HG02588 (cell line): Measurements from ENCODE around the gene FNDC3A.

Experiments used
- ATAC-seq: cut with Tn5 transposase; IDR thresholded peaks from one replicate; pipeline ENCODE4 v1.9.1; 2021; ENCODE audit warnings: mild to moderate bottlenecking, moderate library complexity; ENCODE audit not compliant: unreplicated experiment

Gene FNDC3A

DNA sequence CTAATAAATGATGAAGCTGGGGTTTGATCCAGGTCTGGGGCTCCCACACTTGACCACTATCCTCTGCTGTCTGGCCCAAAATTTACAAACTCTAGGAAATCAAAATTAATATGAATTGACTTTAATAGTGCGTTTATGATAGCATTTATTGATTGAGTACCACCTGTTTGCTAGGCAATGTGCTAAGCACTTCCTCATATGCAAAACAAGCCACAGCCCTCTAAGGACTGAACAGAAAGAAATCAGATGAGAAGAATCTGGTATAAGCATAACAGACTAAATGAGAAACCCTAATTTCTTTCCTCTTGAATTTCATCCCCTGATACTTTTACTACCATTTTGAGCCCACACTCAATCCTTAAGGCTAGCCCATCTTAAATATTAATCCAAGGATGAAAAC, 237.8 kb downstream of the FNDC3A start:
- ATAC-seq = no peak

DNA sequence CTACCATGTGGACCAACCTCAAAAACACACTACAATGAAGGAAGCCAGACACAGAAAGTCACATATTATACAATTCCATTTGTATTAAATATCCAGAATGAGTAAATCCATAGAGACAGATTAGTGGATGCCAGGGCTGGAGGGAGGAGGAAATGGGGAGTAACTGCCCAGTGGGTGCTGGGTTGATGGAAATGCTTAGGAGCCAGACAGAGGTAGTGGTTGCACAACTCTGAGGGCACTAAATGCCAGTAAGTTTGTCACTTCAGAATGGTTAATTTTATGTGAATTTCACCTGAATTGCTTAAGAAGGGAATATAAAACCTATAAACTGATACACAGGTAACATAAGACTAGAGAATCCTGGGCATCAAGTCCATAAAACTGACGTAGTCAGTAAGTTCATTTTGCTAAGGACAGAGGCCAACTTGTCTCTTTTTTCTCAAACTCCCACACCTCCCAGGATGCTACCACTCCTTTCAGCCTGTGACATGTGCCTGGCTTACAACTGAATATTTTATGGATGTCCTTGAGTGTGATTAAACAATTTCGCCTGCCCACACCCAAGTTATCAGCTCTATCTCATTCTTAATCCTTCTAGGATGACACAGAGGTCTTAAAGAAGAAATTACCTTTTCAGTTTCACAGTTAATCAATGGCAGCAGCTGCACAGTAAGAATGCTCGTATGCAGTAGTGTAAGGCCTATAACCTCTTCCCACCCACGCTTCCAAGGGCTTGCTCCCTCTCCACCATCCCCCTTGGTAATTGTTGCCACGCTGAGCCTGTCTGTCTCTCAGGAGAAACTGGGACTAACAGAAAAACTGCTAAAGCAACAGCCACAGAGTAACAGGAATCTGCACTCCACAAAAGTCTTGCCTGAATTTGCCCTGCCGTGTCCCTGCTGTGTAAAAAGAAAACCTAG, 238.5 kb downstream of the FNDC3A start:
- no peak for ATAC-seq

DNA sequence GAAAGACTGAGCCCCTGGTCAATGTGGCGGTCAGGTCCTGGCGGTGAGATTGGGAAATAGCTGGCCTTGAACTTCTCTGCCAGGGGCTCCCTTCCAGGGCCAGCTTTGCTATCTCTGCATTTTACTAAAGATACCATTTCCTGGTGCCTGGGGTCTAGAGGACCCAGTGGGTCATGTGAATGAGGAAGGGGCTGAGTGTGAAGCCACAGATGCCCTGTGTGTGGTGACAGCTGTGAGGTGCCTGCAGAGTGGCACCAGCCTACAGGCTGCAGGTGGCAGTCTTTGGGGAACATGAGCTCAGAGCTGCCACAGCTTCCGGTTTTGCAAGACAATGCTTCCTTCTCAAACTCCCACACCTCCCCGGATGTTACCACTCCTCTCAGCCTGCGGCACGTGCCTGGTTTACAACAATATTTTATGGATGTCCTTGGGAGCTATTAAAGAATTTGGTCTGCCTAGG, 239.2 kb downstream of the FNDC3A start:
- no peak for ATAC-seq

DNA sequence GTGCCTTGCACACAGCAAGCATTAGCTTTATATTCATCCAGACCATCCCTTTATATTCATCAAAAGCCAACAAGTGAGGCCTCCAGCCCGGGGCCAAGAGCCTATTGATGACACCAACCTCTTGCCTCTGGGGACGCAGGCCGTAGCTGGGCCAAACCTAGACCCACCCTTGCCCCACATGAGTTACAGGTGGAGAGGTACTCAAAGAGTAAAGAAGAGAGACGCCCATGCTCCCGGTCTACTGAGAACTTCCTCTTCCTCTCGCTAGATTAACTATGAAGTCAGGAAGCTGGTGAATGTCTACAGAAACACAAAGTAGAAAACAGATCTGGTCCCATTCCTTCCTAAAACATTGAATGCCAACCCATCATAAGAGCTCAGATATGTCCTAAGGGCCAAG, 240.6 kb downstream of the FNDC3A start:
- ATAC-seq = no peak

DNA sequence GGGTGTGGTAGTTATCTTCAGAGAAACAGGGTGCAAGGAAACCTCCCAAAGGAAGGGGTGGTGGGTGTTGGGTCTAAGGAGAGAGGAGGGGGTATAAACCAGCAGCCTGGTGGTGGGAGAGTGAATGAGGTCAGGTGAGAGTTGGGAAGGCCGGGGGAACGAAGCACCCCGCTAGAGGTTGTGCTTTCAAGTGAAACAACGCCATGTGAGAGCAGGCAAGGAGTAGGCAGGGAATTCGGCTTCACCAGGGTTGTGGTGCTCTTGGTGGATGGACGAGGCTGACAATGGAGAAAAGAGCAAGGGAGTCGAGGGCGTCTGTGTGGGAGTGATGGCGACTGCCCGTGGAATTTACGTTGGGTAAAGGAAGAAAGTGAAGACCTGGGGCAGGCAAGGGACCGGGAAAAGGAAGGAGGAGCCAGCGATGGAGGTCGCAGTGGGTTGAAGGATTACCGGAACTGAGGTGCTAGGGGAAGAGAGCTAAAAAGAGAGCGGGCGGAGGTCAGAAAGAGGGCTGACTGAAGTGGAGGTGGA, 242.3 kb downstream of the FNDC3A start:
- no peak for ATAC-seq

DNA sequence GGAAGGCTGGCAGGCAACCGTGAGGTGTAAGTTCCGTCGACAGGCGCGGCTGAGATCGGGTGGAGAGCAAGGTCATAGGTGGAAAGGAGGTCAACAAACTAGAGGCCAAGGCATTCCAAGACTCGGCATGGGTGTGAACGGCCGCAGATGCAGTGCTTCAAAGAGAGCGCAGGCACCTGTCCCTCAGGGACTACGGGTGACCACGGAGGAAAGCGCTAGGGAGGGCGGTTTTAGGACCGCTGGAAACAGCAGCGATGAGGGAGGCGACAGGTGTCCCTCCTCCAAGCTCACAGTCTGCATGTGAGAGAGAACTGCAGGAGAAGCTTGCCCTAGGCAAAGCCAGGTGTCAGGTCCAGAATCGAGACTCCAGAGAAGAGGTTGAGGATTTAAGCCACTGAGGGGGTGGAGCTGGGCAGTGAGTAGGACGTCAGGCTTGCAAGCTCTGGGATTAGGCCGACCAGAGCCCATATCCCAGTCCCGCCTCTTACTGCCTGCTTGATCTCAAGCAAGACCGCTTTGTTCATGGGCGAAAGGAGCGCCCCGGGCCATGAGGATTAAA, 242.9 kb downstream of the FNDC3A start:
- ATAC-seq = no peak

DNA sequence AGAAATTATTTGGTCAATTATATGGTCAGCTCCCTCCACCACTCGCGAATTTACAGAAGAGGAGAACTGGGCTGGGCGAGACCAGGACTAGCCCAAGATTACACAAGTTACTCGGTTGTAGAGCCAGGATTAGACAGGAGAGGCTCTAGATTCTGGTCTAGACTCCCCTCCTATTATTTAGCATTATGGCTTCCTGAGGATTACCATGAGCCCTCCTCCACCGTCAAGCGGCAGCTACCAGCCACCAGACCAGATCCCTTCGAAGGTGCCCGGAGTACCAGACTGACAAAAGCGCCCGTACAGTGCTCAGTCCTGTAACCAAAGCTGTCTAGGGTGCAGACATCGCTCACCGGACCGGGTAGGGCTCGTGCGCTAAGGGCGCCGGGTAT, 243.9 kb downstream of the FNDC3A start:
- ATAC-seq = no peak

DNA sequence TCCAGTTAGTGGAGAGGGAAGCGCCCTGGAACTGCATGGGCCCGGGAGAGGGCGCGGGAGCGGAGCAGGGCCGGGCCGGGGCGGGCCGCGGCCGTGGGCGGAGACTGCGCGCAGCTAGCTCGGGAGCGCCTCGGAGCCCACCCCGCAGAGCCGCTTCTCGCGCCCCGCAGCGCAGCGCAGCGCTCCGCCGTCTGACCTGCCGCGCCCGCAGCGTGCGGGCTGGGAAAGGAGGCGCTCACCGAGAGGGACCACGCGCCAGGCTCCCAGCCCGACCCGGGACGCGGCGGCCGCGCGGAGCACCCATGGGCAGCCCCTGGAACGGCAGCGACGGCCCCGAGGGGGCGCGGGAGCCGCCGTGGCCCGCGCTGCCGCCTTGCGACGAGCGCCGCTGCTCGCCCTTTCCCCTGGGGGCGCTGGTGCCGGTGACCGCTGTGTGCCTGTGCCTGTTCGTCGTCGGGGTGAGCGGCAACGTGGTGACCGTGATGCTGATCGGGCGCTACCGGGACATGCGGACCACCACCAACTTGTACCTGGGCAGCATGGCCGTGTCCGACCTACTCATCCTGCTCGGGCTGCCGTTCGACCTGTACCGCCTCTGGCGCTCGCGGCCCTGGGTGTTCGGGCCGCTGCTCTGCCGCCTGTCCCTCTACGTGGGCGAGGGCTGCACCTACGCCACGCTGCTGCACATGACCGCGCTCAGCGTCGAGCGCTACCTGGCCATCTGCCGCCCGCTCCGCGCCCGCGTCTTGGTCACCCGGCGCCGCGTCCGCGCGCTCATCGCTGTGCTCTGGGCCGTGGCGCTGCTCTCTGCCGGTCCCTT, 244.5 kb downstream of the FNDC3A start, which contains the start of gene MLNR:
MLNR (plus strand) TSS at position 303 of the 820 bp plus-strand sequence; CDS start at position 303, 0 bp downstream.
- ATAC-seq = no peak

DNA sequence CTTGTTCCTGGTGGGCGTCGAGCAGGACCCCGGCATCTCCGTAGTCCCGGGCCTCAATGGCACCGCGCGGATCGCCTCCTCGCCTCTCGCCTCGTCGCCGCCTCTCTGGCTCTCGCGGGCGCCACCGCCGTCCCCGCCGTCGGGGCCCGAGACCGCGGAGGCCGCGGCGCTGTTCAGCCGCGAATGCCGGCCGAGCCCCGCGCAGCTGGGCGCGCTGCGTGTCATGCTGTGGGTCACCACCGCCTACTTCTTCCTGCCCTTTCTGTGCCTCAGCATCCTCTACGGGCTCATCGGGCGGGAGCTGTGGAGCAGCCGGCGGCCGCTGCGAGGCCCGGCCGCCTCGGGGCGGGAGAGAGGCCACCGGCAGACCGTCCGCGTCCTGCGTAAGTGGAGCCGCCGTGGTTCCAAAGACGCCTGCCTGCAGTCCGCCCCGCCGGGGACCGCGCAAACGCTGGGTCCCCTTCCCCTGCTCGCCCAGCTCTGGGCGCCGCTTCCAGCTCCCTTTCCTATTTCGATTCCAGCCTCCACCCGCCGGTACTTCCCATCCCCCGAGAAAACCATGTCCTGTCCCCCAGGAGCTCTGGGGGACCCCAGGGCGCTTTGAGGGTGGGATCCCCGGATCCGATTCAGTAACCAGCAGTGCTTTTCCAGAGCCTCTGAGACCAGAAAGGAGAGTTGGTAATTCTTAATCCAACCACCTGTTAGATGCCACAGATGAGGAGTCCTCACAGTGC, 245.3 kb downstream of the FNDC3A start:
- ATAC-seq = no peak

DNA sequence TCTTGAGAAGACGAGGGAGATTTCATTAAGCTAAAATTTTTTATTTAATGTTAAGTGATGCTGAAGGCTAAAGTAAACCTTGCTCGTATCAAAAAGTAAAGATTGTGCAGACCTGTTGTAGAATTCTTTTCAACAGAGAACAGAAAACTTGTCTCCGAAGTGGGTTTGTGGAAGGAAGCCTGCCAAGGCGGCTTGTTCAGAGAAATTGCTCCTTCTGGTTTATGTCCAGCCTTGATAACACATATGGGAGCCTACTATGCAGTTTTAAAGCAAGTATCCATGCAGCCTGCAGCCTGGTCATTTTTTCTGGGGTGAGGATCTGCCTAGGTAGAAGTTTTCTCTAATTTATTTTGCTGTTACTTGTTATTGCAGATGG, 245.9 kb downstream of the FNDC3A start:
- ATAC-seq = no peak

DNA sequence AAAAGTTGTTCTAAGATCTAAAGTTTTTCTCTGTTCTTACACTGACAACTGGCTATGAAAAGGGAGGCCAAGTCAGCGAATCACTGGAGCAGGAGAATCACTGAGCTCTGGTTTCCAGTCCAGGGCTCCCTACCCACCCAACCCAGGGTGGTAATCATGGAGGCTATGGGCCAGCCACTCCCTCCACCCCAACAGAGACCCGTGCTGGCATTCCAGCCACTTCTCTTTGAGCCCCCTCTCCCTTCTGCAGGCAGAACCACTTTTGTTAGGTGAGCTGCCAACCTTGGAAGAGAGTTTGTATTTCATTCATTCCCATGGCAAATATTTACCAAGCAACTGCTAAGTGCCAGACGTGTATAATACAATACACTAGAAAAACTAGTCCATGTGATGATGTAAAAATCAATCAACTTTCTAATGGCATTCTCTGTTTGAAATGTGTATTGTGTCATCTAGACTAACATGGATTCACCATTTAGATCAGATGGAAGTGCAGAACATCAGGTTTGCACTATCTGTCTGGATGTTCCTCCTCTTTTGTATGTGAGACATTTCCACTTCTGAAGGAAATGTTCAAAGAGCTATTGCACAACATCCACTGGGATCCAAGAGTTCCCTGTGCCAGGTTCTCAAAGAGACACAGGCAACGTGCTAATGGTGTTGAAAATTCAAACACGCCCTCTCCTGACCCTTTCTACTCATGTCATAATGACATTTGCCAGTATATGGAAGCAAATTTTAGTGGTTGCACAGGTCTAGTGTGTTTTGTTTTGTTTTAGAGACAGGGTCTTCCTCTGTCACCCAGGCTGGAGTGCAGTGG, 249.7 kb downstream of the FNDC3A start:
- no peak for ATAC-seq

DNA sequence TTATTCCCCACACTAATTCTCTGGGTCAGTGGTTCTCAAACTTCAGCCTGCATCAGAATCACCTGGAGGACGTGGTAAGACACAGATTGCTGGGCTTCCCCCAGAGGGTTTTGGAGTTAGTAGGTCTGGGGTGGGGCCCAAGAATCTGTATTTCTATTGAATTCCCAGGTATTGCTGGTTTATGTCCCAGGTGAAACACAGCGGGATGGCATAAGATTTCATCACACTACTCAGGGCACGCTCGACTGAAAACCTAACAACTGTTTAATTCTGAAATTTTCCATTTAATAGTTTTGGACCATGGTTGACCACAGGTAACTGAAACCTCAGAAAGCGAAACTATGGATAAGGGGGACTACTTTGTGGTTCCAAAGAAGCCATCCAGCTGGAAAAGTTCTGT, 250.9 kb downstream of the FNDC3A start:
- ATAC-seq = no peak

DNA sequence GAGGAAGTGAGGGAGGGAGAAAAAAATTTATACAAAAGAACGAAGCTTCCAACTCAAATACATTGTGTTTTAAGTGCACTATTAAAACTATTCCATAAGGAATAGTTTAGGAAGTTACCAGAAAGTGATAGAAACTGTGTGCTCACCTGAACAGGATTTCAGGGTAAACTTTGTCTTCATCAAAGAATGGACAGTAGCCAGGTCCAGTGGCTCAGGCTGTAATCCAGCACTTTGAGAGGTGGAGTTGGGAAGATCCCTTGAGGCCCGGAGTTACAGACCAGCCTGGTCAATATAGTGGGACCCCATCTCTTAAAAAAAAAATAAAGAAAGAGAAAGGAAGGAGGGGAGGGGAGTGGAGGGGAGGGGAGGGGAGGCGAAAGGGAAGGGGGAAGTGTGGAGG, 259.0 kb downstream of the FNDC3A start:
- ATAC-seq = no peak

DNA sequence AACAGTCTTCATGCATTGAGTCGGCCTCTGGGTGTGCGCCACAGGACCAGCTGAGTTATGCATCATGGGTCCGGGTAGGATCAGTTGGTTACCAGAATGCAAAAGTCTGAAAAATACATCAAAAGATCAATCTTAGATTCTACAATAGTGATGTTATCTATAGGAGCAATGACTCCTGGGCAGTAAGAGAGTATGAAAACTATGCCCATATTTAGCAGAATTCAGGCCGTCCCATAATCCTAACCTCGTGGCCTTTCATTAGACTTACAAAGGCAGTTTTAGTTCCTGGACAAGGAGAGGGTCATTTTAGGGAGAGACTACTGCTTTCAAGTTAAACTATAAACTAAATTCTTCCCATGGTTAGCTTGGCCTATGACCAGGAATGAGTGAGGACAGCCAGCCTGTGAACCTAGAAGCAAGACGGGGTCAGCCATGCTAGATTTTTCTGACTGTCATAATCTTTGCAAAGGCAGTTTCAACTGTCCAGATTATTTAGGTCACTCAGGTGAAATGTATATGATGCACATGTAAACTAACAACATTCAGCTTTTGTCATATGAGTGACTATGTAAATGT, 260.2 kb downstream of the FNDC3A start:
- ATAC-seq = no peak

DNA sequence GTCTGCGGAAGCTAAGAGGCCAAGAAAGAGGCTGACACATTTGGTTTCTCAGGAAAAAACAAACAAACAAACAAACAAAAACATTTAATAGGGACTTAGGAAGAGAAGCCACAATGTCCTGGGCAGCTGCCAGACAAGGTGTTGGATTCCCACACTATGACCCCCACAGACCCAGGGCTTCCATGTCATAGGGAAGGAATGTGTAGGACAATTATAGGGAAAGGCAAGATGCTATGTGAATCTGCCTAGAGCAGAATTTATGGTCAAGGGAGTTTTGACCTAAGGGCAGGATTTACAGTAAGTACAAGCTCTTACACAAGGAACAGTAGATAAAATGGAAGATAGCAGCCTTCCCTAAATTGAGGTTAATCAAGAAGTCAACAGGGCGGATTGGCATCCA, 262.9 kb downstream of the FNDC3A start:
- no peak for ATAC-seq

DNA sequence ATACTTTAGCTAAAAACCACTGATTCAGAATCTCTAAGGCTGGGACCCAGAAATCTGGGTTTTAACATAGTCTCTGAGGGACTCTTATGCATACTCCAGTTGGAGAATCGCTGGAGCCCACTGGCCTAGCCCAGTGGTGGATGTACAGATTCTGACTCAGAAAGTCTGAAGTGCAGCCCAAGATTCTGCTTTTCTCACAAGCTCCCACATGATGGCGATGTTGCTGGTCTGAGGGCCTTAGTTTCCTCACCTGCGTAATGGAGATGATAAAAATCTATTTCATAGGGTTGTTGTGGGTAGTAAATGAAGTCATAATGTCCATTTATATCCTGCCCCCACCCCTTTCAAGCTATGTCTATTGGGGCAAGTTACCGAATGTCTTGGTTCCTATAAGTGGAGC, 264.3 kb downstream of the FNDC3A start:
- ATAC-seq = no peak

DNA sequence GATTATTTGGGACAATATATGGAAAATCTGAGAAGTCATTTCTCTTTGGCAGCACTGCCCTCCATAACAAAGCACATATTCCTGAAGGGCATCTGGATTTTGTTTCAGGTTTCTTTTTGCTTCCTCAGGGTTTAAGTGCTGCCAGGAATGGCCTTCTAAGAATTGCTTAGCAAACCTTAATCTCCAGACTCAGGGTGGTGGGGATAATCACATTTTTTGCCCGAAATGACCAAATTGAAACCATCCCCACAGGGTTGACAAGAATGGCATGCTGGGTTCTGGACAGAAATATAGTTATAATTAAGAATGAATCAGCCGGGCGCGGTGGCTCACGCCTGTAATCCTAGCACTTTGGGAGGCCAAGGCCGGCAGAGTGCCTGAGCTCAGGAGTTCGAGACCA, 265.6 kb downstream of the FNDC3A start:
- no peak for ATAC-seq

DNA sequence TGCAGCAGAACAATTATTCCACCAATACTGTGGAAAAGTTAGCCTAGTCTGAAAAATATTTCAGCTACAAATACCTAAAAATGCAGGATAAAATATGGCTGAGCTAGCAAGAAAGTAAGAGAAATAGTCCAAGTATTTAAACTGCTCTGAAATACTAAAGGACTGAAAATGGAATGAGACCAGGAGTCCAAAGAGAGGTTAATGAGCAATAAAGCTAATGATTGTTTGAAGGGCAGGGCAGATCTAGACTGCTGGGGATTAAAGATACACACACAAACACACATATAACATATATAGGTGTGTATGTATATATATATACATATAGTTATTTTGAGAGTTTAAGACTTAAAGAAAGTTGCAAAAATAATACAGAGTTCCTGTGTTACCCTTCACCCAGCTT, 269.4 kb downstream of the FNDC3A start:
- ATAC-seq = no peak

DNA sequence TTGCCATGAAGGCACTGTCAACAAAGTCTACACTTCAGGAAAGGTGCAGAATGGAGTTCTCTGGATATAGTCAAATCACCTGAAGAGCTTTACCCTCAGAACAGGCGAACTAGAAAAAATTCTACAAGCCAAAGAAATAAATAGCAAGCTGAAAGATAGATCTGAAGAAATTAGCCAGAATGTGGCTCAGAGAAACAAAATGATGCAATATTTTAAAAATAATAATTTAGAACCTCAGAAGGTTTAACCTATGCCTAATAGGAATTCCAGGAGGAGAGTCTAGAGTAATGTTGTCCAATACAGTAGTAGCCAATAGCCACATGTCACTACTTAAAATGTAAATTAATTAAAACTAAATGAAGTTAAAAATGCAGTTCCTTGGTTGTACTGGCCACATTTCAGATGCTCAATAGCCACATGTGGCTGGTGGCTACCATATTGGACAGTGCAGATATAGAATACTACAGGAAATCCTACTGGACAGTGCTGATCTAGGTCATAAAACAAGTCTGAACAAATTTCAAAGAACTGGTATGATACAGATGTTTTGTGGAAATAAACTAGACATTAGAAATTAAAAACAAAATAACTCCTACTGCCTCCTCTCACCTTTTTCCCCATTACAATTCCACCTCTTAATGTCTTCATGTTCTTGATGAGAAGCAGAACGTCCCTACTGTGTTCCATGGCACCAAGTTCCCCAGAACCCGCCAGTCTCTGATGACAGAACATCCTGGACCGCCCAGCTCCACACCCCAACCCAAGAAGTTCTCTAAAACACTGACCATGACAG, 271.3 kb downstream of the FNDC3A start:
- ATAC-seq = peak; percentile 23
